ENCODE measurements around the gene WNT3A.

WNT3A gene

GRCh38 chr1:228079601-228080263 lies 72.9 kb downstream of the WNT3A start:
- no peak for DNase-seq
- Histone ChIP-seq H3K36me3 (replicated peaks) (peaks cover 8% of the 10 kb centered on the region), H3K4me3 (ENCODE audit: low read depth, low read length) (no peak overlapping the region), H3K27me3 (replicated peaks) (no peaks in the 10 kb centered on the region), H3K27ac (no peak overlapping the region)
- TF ChIP-seq CTCF (IDR thresholded peaks at IDR 0.05; ENCODE audit: low read depth, low read length, missing control alignments) = no peak
- in situ Hi-C loops (cut with HindIII; ENCODE audit: low pct_ligation_motif_present, low sequenced_read_pairs) = no loop called here

GRCh38 chr1:228081144-228081543 lies 74.3 kb downstream of the WNT3A start:
- in situ Hi-C loops (cut with HindIII; ENCODE audit: low pct_ligation_motif_present, low sequenced_read_pairs) = no loop called here
- Histone ChIP-seq H3K27ac (no peak overlapping the region), H3K4me3 (ENCODE audit: low read depth, low read length) (peak overlapping the region; percentile 76), H3K27me3 (replicated peaks) (no peaks in the 10 kb centered on the region), H3K36me3 (replicated peaks) (peaks cover 8% of the 10 kb centered on the region)
- no peak for TF ChIP-seq CTCF (IDR thresholded peaks at IDR 0.05; ENCODE audit: low read depth, low read length, missing control alignments)
- no peak for DNase-seq

GRCh38 chr1:228081578-228082213 lies 74.9 kb downstream of the WNT3A start:
- in situ Hi-C loops (cut with HindIII; ENCODE audit: low pct_ligation_motif_present, low sequenced_read_pairs) = no loop called here
- peak overlapping the region; percentile 100 for H3K27ac ChIP-seq
- H3K4me3 ChIP-seq (ENCODE audit: low read depth, low read length) = peak overlapping the region; percentile 76

GRCh38 chr1:228082214-228082917 lies 75.6 kb downstream of the WNT3A start, which contains the start of gene ARF1:
Gene ARF1 (plus strand): TSS chr1:228082708. CDS start chr1:228097115, 14,407 bp downstream.
- H3K4me3 ChIP-seq (ENCODE audit: low read depth, low read length) = peak within 1 kb of the TSS; percentile 99
- H3K27ac ChIP-seq = peak within 1 kb of the TSS; percentile 100
- peaks cover 8% of the 10 kb centered on the region for H3K36me3 ChIP-seq (replicated peaks)
- peak; percentile 73 for DNase-seq
- in situ Hi-C loops (cut with HindIII; ENCODE audit: low pct_ligation_motif_present, low sequenced_read_pairs) = no loop called here
- no peaks in the 10 kb centered on the region for H3K27me3 ChIP-seq (replicated peaks)
- TF ChIP-seq CTCF (IDR thresholded peaks at IDR 0.05; ENCODE audit: low read depth, low read length, missing control alignments) = no peak

More at GRCh38 chr1:228081578-228082213, 74.9 kb downstream of the WNT3A start:
- no peak for TF ChIP-seq CTCF (IDR thresholded peaks at IDR 0.05; ENCODE audit: low read depth, low read length, missing control alignments)
- no peak for DNase-seq
- H3K36me3 ChIP-seq (replicated peaks) = peaks cover 8% of the 10 kb centered on the region
- H3K27me3 ChIP-seq (replicated peaks) = no peaks in the 10 kb centered on the region

GRCh38 chr1:228082918-228083870 lies 76.4 kb downstream of the WNT3A start:
- Histone ChIP-seq H3K27me3 (replicated peaks) (no peaks in the 10 kb centered on the region), H3K36me3 (replicated peaks) (peaks cover 8% of the 10 kb centered on the region), H3K4me3 (ENCODE audit: low read depth, low read length) (peak overlapping the region; percentile 99), H3K27ac (peak overlapping the region; percentile 100)
- DNase-seq = no peak
- no peak for TF ChIP-seq CTCF (IDR thresholded peaks at IDR 0.05; ENCODE audit: low read depth, low read length, missing control alignments)
- in situ Hi-C loops (cut with HindIII; ENCODE audit: low pct_ligation_motif_present, low sequenced_read_pairs) = no loop called here

Measured in brain microvascular endothelial cell (primary cell).